Mononuclear cell (primary cell): ENCODE results near the gene OTOG. TPM values are rescaled to one million over a fixed set of nuclear protein-coding genes. Genes with fewer than 3 reads are reported as not detected.

Experiments
- H3K27me3 ChIP-seq: 2 replicates; pipeline ENCODE4 v1.6.0; 2011; ENCODE audit warnings: low read length, control low read depth; ENCODE audit not compliant: insufficient read depth
- H3K4me1 ChIP-seq: 2 replicates; pipeline ENCODE4 v1.5.1; 2011; ENCODE audit warnings: mild to moderate bottlenecking, low read length, control low read depth; ENCODE audit not compliant: insufficient read depth
- H3K4me3 ChIP-seq: 2 replicates; pipeline ENCODE4 v1.5.1; 2011; ENCODE audit warnings: mild to moderate bottlenecking, low read length, moderate library complexity
- H3K9me3 ChIP-seq: 2 replicates; pipeline ENCODE4 v1.5.1; 2011; ENCODE audit warnings: low read depth, mild to moderate bottlenecking, control low read depth, low read length
- total RNA-seq: library from RNA; depleted of rRNA; stranded (reverse); fragments of >200 nt; gene quantifications from one replicate; pipeline ENCODE4 v1.2.3, GENCODE V29; 2012

The OTOG gene
- total RNA-seq, 1 donor: not detected

GRCh38 chr11:17513853-17514252 lies 33.2 kb upstream of the OTOG start:
- Histone ChIP-seq H3K9me3 (no peaks in the 10 kb centered on the region), H3K4me1 (no peaks in the 10 kb centered on the region), H3K27me3 (no peaks in the 10 kb centered on the region), H3K4me3 (no peak overlapping the region)

- Histone ChIP-seq H3K4me1 (no peaks in the 10 kb centered on the region), H3K4me3 (no peak overlapping the region), H3K9me3 (no peaks in the 10 kb centered on the region), H3K27me3 (no peaks in the 10 kb centered on the region)
Observed at GRCh38 chr11:17514476-17514875, 32.6 kb upstream of the OTOG start.

GRCh38 chr11:17515443-17516176 lies 31.4 kb upstream of the OTOG start:
- Histone ChIP-seq H3K27me3 (no peaks in the 10 kb centered on the region), H3K9me3 (no peaks in the 10 kb centered on the region), H3K4me3 (no peak overlapping the region), H3K4me1 (no peaks in the 10 kb centered on the region)

- Histone ChIP-seq H3K9me3 (no peaks in the 10 kb centered on the region), H3K27me3 (no peaks in the 10 kb centered on the region), H3K4me3 (no peak overlapping the region), H3K4me1 (no peaks in the 10 kb centered on the region)
Observed at GRCh38 chr11:17516551-17517150, 30.4 kb upstream of the OTOG start.

GRCh38 chr11:17517186-17517585 lies 29.9 kb upstream of the OTOG start:
- Histone ChIP-seq H3K27me3 (no peaks in the 10 kb centered on the region), H3K4me1 (no peaks in the 10 kb centered on the region), H3K9me3 (no peaks in the 10 kb centered on the region), H3K4me3 (no peak overlapping the region)

- Histone ChIP-seq H3K4me3 (no peak overlapping the region), H3K4me1 (no peaks in the 10 kb centered on the region), H3K9me3 (no peaks in the 10 kb centered on the region), H3K27me3 (no peaks in the 10 kb centered on the region)
Observed at GRCh38 chr11:17518366-17518765, 28.7 kb upstream of the OTOG start.

- Histone ChIP-seq H3K9me3 (no peaks in the 10 kb centered on the region), H3K27me3 (no peaks in the 10 kb centered on the region), H3K4me1 (no peaks in the 10 kb centered on the region), H3K4me3 (no peak overlapping the region)
Observed at GRCh38 chr11:17519061-17519885, 27.8 kb upstream of the OTOG start.

- H3K4me3 ChIP-seq: no peak overlapping the region
- H3K27me3 ChIP-seq: no peaks in the 10 kb centered on the region
- H3K4me1 ChIP-seq: no peaks in the 10 kb centered on the region
- no peaks in the 10 kb centered on the region for H3K9me3 ChIP-seq
Observed at GRCh38 chr11:17521106-17521900, 25.8 kb upstream of the OTOG start.

- H3K9me3 ChIP-seq: no peaks in the 10 kb centered on the region
- H3K4me1 ChIP-seq: no peaks in the 10 kb centered on the region
- H3K27me3 ChIP-seq: no peaks in the 10 kb centered on the region
- H3K4me3 ChIP-seq: no peak overlapping the region
Observed at GRCh38 chr11:17522655-17523054, 24.4 kb upstream of the OTOG start.

- no peaks in the 10 kb centered on the region for H3K9me3 ChIP-seq
- no peaks in the 10 kb centered on the region for H3K4me1 ChIP-seq
- H3K4me3 ChIP-seq: no peak overlapping the region
- no peaks in the 10 kb centered on the region for H3K27me3 ChIP-seq
Observed at GRCh38 chr11:17524221-17524620, 22.8 kb upstream of the OTOG start.

- no peaks in the 10 kb centered on the region for H3K9me3 ChIP-seq
- H3K4me3 ChIP-seq: no peak overlapping the region
- H3K27me3 ChIP-seq: no peaks in the 10 kb centered on the region
- H3K4me1 ChIP-seq: no peaks in the 10 kb centered on the region
Observed at GRCh38 chr11:17525570-17525969, 21.5 kb upstream of the OTOG start.

GRCh38 chr11:17526326-17526725 lies 20.7 kb upstream of the OTOG start:
- H3K4me1 ChIP-seq: no peaks in the 10 kb centered on the region
- no peaks in the 10 kb centered on the region for H3K27me3 ChIP-seq
- no peaks in the 10 kb centered on the region for H3K9me3 ChIP-seq
- H3K4me3 ChIP-seq: no peak overlapping the region

- no peaks in the 10 kb centered on the region for H3K27me3 ChIP-seq
- H3K4me3 ChIP-seq: no peak overlapping the region
- H3K4me1 ChIP-seq: no peaks in the 10 kb centered on the region
Observed at GRCh38 chr11:17526931-17527627, 20.0 kb upstream of the OTOG start.

GRCh38 chr11:17527628-17527995 lies 19.4 kb upstream of the OTOG start:
- H3K4me3 ChIP-seq: no peak overlapping the region
- H3K4me1 ChIP-seq: no peaks in the 10 kb centered on the region
- no peaks in the 10 kb centered on the region for H3K9me3 ChIP-seq
- no peaks in the 10 kb centered on the region for H3K27me3 ChIP-seq

More at GRCh38 chr11:17526931-17527627, 20.0 kb upstream of the OTOG start:
- H3K9me3 ChIP-seq: no peaks in the 10 kb centered on the region
